T-helper 2 cell treated with Interferon-gamma antibody and Interleukin-4, amounts not matched to agents 5 μg/mL and 100 μg/mL, for 36 hours (primary cell): Measurements from ENCODE around the gene KDM4E.

Experiments used
- DNase-seq: peaks from one replicate; pipeline ENCODE4 v3.0.0; 2021; ENCODE audit warnings: low spot score
- H3K27ac Mint-ChIP-seq: one replicate; pipeline ENCODE4 v1.8.0; 2021; ENCODE audit warnings: mild to moderate bottlenecking, mixed read lengths
- H3K27me3 Mint-ChIP-seq: one replicate; pipeline ENCODE4 v1.8.0; 2021; ENCODE audit warnings: low read depth, mixed read lengths
- H3K36me3 Mint-ChIP-seq: one replicate; pipeline ENCODE4 v1.8.0; 2021; ENCODE audit warnings: low read depth, mixed read lengths
- H3K4me1 Mint-ChIP-seq: one replicate; pipeline ENCODE4 v1.8.0; 2021; ENCODE audit warnings: low read depth, mixed read lengths
- H3K4me3 Mint-ChIP-seq: one replicate; pipeline ENCODE4 v1.8.0; 2022; ENCODE audit warnings: mild to moderate bottlenecking, moderate library complexity, mixed read lengths
- H3K9me3 Mint-ChIP-seq: one replicate; pipeline ENCODE4 v1.8.0; 2021; ENCODE audit warnings: mixed read lengths

KDM4E gene

DNA sequence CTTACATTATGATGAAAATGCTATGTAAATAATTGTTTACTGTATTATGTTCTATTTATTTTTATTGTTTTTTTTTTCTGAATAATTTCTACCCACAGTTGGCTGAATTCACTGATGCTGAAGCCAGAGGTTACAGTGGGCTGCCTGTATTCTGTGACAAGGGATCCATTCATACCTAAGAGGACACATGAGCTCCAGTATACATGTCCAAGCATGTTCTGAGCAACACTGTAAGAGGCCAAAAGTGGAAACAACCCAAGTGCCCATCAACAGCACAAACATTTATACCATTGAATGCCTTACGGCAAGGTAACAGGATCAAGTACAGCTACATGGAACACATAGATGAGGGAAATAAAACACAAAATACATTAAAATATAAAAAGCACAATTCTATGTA lies 40.3 kb downstream of the KDM4E start:
- Mint-ChIP-seq H3K4me3 (no peak overlapping the region), H3K36me3 (peaks cover 8% of the 10 kb centered on the region), H3K27me3 (peaks cover 37% of the 10 kb centered on the region), H3K27ac (no peak overlapping the region), H3K4me1 (peaks cover 14% of the 10 kb centered on the region), H3K9me3 (no peaks in the 10 kb centered on the region)
- DNase-seq, result no peak

DNA sequence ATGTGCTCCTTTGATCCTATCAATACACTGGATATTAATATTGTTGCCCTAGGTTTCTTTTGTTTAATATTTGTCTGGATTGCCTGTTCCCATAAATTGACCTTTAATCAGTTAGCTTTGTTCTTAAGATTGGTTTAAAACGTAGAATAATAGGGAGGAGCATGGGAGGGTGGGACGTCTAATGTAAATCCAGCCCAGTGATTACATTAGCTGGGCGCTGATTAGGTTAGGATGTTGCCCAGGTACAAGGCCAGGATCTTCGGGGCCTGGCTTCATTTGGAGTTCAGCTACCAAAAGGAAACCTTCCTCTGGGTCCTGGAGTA lies 41.6 kb downstream of the KDM4E start, which contains the start of gene SRSF8:
Gene SRSF8 (plus strand): TSS at position 204 of the 323 bp plus-strand sequence. CDS start 308 bp downstream, outside the sequence.
- Mint-ChIP-seq H3K4me1 (peaks cover 20% of the 10 kb centered on the region), H3K4me3 (peak within 1 kb of the TSS; percentile 91), H3K27me3 (peaks cover 25% of the 10 kb centered on the region), H3K36me3 (peaks cover 17% of the 10 kb centered on the region), H3K27ac (peak within 1 kb of the TSS; percentile 95), H3K9me3 (no peaks in the 10 kb centered on the region)
- DNase-seq, result no peak

DNA sequence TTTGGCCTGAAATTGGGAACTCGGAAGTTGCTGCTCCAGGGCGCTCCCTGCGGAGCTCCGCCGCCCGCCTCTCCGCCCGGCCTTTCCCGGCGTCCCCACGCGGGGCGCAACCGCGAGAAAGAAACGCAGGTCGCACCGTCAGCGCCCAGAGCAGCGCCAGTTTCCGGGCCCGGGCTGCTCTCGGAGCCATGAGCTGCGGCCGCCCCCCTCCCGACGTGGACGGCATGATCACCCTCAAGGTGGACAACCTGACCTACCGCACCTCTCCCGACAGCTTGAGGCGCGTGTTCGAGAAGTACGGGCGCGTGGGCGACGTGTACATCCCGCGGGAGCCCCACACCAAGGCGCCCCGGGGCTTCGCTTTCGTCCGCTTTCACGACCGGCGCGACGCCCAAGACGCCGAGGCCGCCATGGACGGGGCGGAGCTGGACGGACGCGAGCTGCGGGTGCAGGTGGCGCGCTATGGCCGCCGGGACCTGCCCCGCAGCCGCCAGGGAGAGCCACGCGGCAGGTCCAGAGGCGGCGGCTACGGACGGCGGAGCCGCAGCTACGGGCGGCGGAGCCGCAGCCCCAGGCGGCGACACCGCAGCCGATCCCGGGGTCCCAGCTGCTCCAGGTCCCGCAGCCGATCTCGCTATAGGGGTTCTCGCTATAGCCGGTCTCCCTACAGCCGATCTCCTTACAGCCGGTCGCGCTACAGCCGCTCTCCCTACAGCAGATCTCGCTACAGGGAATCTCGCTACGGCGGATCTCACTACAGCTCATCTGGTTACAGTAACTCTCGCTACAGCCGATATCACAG lies 42.2 kb downstream of the KDM4E start:
- DNase-seq, result peak; percentile 77
- H3K36me3 Mint-ChIP-seq, result peaks cover 17% of the 10 kb centered on the region
- H3K4me3 Mint-ChIP-seq, result peak overlapping the region; percentile 91
- H3K9me3 Mint-ChIP-seq, result no peaks in the 10 kb centered on the region
- peaks cover 20% of the 10 kb centered on the region for H3K27me3 Mint-ChIP-seq
- H3K4me1 Mint-ChIP-seq, result peaks cover 20% of the 10 kb centered on the region
- peak overlapping the region; percentile 95 for H3K27ac Mint-ChIP-seq

DNA sequence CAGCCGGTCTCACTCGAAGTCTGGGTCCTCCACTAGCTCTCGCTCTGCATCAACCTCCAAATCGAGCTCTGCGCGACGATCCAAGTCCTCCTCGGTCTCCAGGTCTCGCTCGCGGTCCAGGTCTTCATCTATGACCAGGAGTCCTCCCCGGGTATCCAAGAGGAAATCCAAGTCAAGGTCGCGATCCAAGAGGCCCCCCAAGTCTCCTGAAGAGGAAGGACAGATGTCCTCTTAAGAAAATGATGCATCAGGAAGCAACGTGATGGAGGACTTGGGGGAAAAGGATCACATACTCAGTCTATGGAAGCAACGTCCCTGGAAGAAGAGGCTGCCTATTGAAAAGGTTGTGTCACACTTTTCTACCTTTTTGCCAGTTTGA lies 42.8 kb downstream of the KDM4E start:
- H3K9me3 Mint-ChIP-seq, result no peaks in the 10 kb centered on the region
- H3K4me3 Mint-ChIP-seq, result peak overlapping the region; percentile 91
- H3K4me1 Mint-ChIP-seq, result peaks cover 20% of the 10 kb centered on the region
- H3K36me3 Mint-ChIP-seq, result peaks cover 19% of the 10 kb centered on the region
- peak overlapping the region; percentile 95 for H3K27ac Mint-ChIP-seq
- peaks cover 14% of the 10 kb centered on the region for H3K27me3 Mint-ChIP-seq
- no peak for DNase-seq

DNA sequence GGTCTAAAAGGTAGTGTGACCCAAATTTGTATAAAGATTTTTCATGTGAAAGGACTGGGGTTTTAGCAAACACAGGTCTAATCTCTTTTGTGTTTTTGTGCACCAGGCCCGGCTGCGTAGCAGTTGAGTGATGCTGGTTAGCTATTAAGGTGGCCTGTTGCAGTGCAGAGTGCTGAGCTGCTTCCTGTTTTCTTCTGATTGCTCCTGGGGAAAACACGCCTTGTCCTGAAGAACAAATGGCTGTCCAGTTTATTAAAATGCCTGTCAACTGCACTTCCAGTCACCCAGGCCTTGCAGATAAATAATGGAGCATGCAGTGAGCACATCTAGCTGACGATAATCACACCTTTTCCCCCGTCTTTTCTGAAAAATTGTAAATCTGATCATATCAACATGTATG lies 43.5 kb downstream of the KDM4E start:
- H3K9me3 Mint-ChIP-seq, result no peaks in the 10 kb centered on the region
- peak overlapping the region; percentile 91 for H3K4me3 Mint-ChIP-seq
- H3K36me3 Mint-ChIP-seq, result peaks cover 19% of the 10 kb centered on the region

DNA sequence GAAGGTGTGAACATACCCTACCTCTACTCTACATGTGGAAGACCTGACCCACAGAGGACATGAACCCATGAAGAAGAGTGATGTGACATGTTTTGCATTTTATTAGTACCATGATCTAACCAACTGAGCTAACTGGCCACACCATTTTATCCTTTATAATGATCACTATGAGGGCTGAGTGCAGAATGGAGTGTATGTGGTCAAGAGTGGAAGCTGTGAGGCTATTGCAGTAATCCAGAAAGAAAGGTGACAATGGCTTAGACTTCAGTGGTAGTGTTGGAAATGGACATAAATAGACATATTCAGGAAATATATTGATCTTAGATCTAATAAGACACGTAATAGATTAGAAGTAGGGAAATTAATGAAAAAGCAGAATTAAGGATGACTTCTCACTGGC lies 45.4 kb downstream of the KDM4E start:
- Mint-ChIP-seq H3K4me1 (peaks cover 23% of the 10 kb centered on the region), H3K27ac (no peak overlapping the region), H3K27me3 (peaks cover 3% of the 10 kb centered on the region), H3K36me3 (peaks cover 19% of the 10 kb centered on the region), H3K9me3 (no peaks in the 10 kb centered on the region), H3K4me3 (peak overlapping the region; percentile 0)
- no peak for DNase-seq

More for the DNA sequence above, 43.5 kb downstream of the KDM4E start:
- Mint-ChIP-seq H3K27me3 (peaks cover 11% of the 10 kb centered on the region), H3K27ac (peak overlapping the region; percentile 95), H3K4me1 (peaks cover 23% of the 10 kb centered on the region)
- peak; percentile 79 for DNase-seq

DNA sequence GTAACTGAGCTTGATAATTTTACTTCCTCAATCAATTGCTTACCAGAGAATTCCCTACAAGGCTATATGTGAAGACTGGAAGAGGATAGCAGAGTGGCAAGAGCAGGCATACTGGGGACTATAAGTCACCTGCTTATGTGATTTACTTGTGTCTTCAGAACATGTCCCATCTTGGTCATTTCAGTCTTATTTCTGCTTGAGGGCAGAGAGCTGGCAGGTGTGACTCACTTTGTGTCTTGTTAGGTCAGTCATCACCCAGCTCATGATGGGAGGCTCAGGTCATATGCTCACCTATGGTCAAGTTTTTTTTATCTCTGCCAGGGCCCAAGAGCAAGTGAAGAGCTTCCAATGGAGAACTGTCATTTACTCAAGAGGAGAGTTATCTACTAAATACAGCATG lies 47.9 kb downstream of the KDM4E start:
- no peak for DNase-seq
- H3K27me3 Mint-ChIP-seq, result no peaks in the 10 kb centered on the region
- H3K36me3 Mint-ChIP-seq, result peaks cover 19% of the 10 kb centered on the region
- H3K4me1 Mint-ChIP-seq, result peaks cover 30% of the 10 kb centered on the region
- H3K4me3 Mint-ChIP-seq, result no peak overlapping the region
- H3K9me3 Mint-ChIP-seq, result no peaks in the 10 kb centered on the region
- H3K27ac Mint-ChIP-seq, result no peak overlapping the region

DNA sequence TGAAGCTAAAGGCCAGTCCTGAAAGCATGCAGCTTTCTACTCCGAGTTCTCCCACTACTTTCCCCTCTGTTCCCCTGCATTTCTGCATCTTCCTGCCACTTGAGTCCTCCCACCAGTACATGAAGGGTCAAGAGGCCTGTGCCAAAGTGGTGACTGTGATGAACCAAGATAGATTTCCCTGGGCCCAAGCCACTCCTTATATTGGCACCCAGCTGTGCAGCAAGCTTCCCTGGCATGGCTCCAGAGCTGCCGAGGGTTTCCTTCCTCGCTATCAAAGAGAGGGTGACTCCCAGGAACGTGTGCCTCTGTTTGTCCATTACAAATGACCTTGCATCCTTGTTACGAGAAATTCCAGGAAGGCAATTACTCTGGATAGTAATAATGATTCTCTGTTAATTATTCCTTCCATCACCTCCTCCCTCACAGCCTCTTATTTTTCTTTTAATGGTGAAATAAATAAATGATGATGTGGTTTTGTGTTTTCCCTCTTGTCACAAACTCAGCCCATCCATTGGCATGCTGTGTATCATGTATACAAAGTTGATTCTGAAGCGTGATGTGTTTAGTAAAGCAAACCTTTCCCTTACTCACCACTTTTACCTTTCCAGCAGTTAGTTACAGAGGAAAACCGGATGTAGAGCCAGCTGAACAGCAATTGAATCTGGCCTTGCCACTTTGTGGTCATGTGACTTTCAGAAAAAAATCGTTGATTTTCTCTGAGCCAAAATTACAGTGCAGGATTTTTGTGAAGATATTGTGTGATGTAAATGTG lies 49.9 kb downstream of the KDM4E start:
- Mint-ChIP-seq H3K4me3 (no peak overlapping the region), H3K4me1 (peaks cover 22% of the 10 kb centered on the region), H3K36me3 (peaks cover 12% of the 10 kb centered on the region), H3K9me3 (no peaks in the 10 kb centered on the region), H3K27me3 (no peaks in the 10 kb centered on the region), H3K27ac (no peak overlapping the region)
- DNase-seq, result no peak

DNA sequence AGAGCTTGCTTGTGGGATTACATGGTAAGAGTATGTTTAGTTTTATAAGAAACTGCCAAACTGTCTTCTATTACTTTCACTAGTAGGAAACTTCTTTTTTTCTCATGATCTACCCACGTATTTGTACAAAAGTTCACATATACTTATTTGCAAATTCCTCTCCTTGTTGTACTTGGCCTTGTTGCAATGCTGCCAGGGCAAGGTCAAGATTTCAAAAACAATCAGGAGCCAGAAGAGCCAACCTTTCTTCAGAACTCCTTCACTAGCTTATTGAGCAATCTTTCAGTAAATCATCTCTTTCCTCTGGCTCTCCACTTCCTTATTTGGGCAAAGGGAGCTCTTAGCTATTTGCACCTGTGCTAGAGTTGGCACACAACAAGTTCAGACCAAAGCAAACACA lies 51.4 kb downstream of the KDM4E start:
- H3K4me3 Mint-ChIP-seq, result no peak overlapping the region
- peaks cover 4% of the 10 kb centered on the region for H3K36me3 Mint-ChIP-seq
- peaks cover 15% of the 10 kb centered on the region for H3K4me1 Mint-ChIP-seq
- H3K27ac Mint-ChIP-seq, result peak overlapping the region; percentile 65
- DNase-seq, result no peak
- no peaks in the 10 kb centered on the region for H3K9me3 Mint-ChIP-seq
- no peaks in the 10 kb centered on the region for H3K27me3 Mint-ChIP-seq

DNA sequence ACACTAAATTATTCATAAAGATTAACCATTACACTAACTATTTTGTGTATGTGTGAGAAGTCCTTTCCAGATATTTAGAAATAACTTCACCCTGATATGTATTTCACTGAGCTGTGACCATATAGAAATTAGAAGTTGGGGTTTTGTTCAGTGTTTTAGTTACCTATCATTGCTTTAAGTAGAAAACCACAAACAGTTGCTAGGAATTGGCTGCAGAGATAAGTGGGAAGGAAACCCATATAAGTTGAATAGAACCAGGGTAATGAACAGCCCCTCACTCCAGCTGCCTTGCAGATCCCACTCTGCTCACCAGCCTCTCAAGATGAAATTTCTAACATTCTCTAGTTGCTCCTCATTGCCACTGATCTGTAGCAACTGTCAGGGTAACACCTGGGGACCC lies 51.9 kb downstream of the KDM4E start:
- Mint-ChIP-seq H3K27me3 (no peaks in the 10 kb centered on the region), H3K36me3 (peaks cover 2% of the 10 kb centered on the region)

More for the DNA sequence above, 51.9 kb downstream of the KDM4E start:
- Mint-ChIP-seq H3K27ac (no peak overlapping the region), H3K4me1 (peaks cover 15% of the 10 kb centered on the region), H3K9me3 (no peaks in the 10 kb centered on the region), H3K4me3 (no peak overlapping the region)
- no peak for DNase-seq
